CD4-positive, CD25-positive, alpha-beta regulatory T cell (primary cell): ENCODE data around the gene ADCY10. TPM values are rescaled to one million over a fixed set of nuclear protein-coding genes. Genes with fewer than 3 reads are reported as not detected.

Experiments
- ATAC-seq, 2 donors: fragments of 150-1000 bp; cut with Tn5 transposase; one replicate each; pipeline ENCODE4 v1.10.0; 2021; ENCODE audit warnings: low read depth in 2 of 2, moderate number of reproducible peaks in 2 of 2, moderate library complexity in 1 of 2
- DNase-seq, 3 donors: peaks; one replicate each; pipeline versions ENCODE4 v3.0.0 to v3.0.0-alpha.2; 2012 to 2022; ENCODE audit warnings: mixed read lengths in 1 of 3
- H3K27ac ChIP-seq: one replicate; pipeline ENCODE4 v1.7.0; 2013; ENCODE audit warnings: mild to moderate bottlenecking, low read length; ENCODE audit not compliant: insufficient read depth, poor library complexity, severe bottlenecking
- H3K27me3 ChIP-seq: one replicate; pipeline ENCODE4 v1.7.0; 2013; ENCODE audit warnings: low read length; ENCODE audit not compliant: control insufficient read depth, insufficient read depth
- H3K36me3 ChIP-seq: one replicate; pipeline ENCODE4 v1.7.0; 2013; ENCODE audit warnings: mild to moderate bottlenecking, low read length, moderate library complexity; ENCODE audit not compliant: control insufficient read depth, insufficient read depth
- H3K4me1 ChIP-seq: 2 replicates; pipeline ENCODE4 v1.7.0; 2013; ENCODE audit warnings: mild to moderate bottlenecking, low read length; ENCODE audit not compliant: insufficient read depth, control insufficient read depth, poor library complexity, severe bottlenecking
- H3K4me3 ChIP-seq: one replicate; pipeline ENCODE4 v1.7.0; 2013; ENCODE audit warnings: low read depth, mild to moderate bottlenecking, low read length, moderate library complexity
- H3K9me3 ChIP-seq, 2 experiments: 1 replicate in 1 of 2; 2 replicates in 1 of 2; pipeline ENCODE4 v1.7.0; 2013; ENCODE audit warnings: low read length in 2 of 2, mild to moderate bottlenecking in 1 of 2, moderate library complexity in 1 of 2; ENCODE audit not compliant: control insufficient read depth in 2 of 2
- H3K27ac Mint-ChIP-seq, 3 donors: one replicate each; pipeline ENCODE4 v1.8.0; 2020 to 2022; ENCODE audit warnings: mild to moderate bottlenecking in 3 of 3, mixed read lengths in 3 of 3, moderate library complexity in 2 of 3
- H3K27me3 Mint-ChIP-seq: one replicate; pipeline ENCODE4 v1.8.0; 2022; ENCODE audit warnings: mild to moderate bottlenecking, mixed read lengths
- H3K36me3 Mint-ChIP-seq: one replicate; pipeline ENCODE4 v1.8.0; 2020; ENCODE audit warnings: mixed read lengths
- H3K4me1 Mint-ChIP-seq, 4 donors: one replicate each; pipeline ENCODE4 v1.8.0; 2020 to 2022; ENCODE audit warnings: mixed read lengths in 4 of 4, mild to moderate bottlenecking in 1 of 4
- H3K4me3 Mint-ChIP-seq, 4 donors: one replicate each; pipeline ENCODE4 v1.8.0; 2020 to 2022; ENCODE audit warnings: mild to moderate bottlenecking in 4 of 4, mixed read lengths in 4 of 4, moderate library complexity in 3 of 4
- H3K9me3 Mint-ChIP-seq, 7 donors: one replicate each; pipeline ENCODE4 v1.8.0; 2020 to 2022; ENCODE audit warnings: mixed read lengths in 7 of 7, mild to moderate bottlenecking in 3 of 7, moderate library complexity in 2 of 7
- polyA plus RNA-seq, 4 donors: library from polyadenylated mRNA; unstranded; fragments of 300-500 nt; fragmentation: Illumina TruSeq; gene quantifications; one replicate each; pipeline ENCODE4 v1.2.3, GENCODE V29; 2021
- total RNA-seq: library from RNA; stranded (reverse); gene quantifications from one replicate; pipeline ENCODE4 v1.2.3, GENCODE V29; 2022

Gene ADCY10
- total and polyA plus RNA-seq, 5 donors from 2014 or later, result 0.10 TPM; not detected in 4

GRCh38 chr1:167924102-167924501, 10.2 kb upstream of the ADCY10 start:
- no peaks in the 10 kb centered on the region for H3K27me3 Mint-ChIP-seq
- H3K36me3 Mint-ChIP-seq, result peaks cover 13% of the 10 kb centered on the region
- no peak for DNase-seq
- Histone ChIP-seq H3K27me3 (no peaks in the 10 kb centered on the region), H3K27ac (no peak overlapping the region), H3K9me3 (no peaks in the 10 kb centered on the region), H3K4me3 (no peak overlapping the region), H3K36me3 (peaks cover 8% of the 10 kb centered on the region), H3K4me1 (no peaks in the 10 kb centered on the region)
- no peak overlapping the region for H3K4me3 Mint-ChIP-seq
- peaks cover 9 to 28% (median 13%) of the 10 kb centered on the region in 4 donors for H3K4me1 Mint-ChIP-seq
- no peak for ATAC-seq
- no peak overlapping the region for H3K27ac Mint-ChIP-seq
- no peaks in the 10 kb centered on the region for H3K9me3 Mint-ChIP-seq

- no peaks in the 10 kb centered on the region for H3K9me3 Mint-ChIP-seq
- H3K27ac Mint-ChIP-seq, result no peak overlapping the region
- Histone ChIP-seq H3K27me3 (no peaks in the 10 kb centered on the region), H3K4me3 (no peak overlapping the region), H3K36me3 (peaks cover 8% of the 10 kb centered on the region), H3K27ac (no peak overlapping the region), H3K4me1 (no peaks in the 10 kb centered on the region), H3K9me3 (no peaks in the 10 kb centered on the region)
- H3K27me3 Mint-ChIP-seq, result no peaks in the 10 kb centered on the region
- ATAC-seq, result no peak
- DNase-seq, result no peak
- peaks cover 14% of the 10 kb centered on the region for H3K36me3 Mint-ChIP-seq
- H3K4me3 Mint-ChIP-seq, result no peak overlapping the region
- H3K4me1 Mint-ChIP-seq, result peaks cover 9 to 26% (median 13%) of the 10 kb centered on the region in 4 donors
These were observed 9.6 kb upstream of the ADCY10 start for GRCh38 chr1:167923324-167924056.

GRCh38 chr1:167922611-167923074, 8.7 kb upstream of the ADCY10 start:
- Mint-ChIP-seq H3K4me3 (no peak overlapping the region), H3K27ac (no peak overlapping the region), H3K9me3 (no peaks in the 10 kb centered on the region), H3K27me3 (no peaks in the 10 kb centered on the region), H3K4me1 (peaks cover 6 to 24% (median 11%) of the 10 kb centered on the region in 4 donors), H3K36me3 (peaks cover 19% of the 10 kb centered on the region)
- no peaks in the 10 kb centered on the region for H3K4me1 ChIP-seq
- H3K27ac ChIP-seq, result no peak overlapping the region
- H3K36me3 ChIP-seq, result peaks cover 12% of the 10 kb centered on the region
- ATAC-seq (no peak), DNase-seq (no peak)
- H3K27me3 ChIP-seq, result no peaks in the 10 kb centered on the region
- no peak overlapping the region for H3K4me3 ChIP-seq
- no peaks in the 10 kb centered on the region for H3K9me3 ChIP-seq

GRCh38 chr1:167922023-167922422, 8.1 kb upstream of the ADCY10 start:
- Mint-ChIP-seq H3K9me3 (no peaks in the 10 kb centered on the region), H3K4me3 (no peak overlapping the region), H3K27ac (no peak overlapping the region), H3K36me3 (peaks cover 21% of the 10 kb centered on the region), H3K4me1 (peaks cover 3 to 19% (median 8%) of the 10 kb centered on the region in 4 donors), H3K27me3 (no peaks in the 10 kb centered on the region)
- Histone ChIP-seq H3K27ac (no peak overlapping the region), H3K27me3 (no peaks in the 10 kb centered on the region), H3K4me1 (no peaks in the 10 kb centered on the region), H3K36me3 (peaks cover 15% of the 10 kb centered on the region), H3K4me3 (no peak overlapping the region), H3K9me3 (no peaks in the 10 kb centered on the region)
- ATAC-seq, result no peak
- DNase-seq, result no peak

GRCh38 chr1:167916766-167917511, 3.0 kb upstream of the ADCY10 start:
- H3K9me3 Mint-ChIP-seq, result no peaks in the 10 kb centered on the region
- ATAC-seq (no peak), DNase-seq (no peak)
- Histone ChIP-seq H3K27ac (no peak overlapping the region), H3K27me3 (no peaks in the 10 kb centered on the region), H3K9me3 (no peaks in the 10 kb centered on the region), H3K4me1 (no peaks in the 10 kb centered on the region), H3K36me3 (peaks cover 15% of the 10 kb centered on the region), H3K4me3 (no peak overlapping the region)
- H3K4me3 Mint-ChIP-seq, result no peak overlapping the region
- peak overlapping the region in 1 of 3 donors; percentile 63 for H3K27ac Mint-ChIP-seq
- peaks cover 0 to 1% (median 0%) of the 10 kb centered on the region in 4 donors for H3K4me1 Mint-ChIP-seq
- peaks cover 16% of the 10 kb centered on the region for H3K36me3 Mint-ChIP-seq
- no peaks in the 10 kb centered on the region for H3K27me3 Mint-ChIP-seq

- no peak overlapping the region for H3K4me3 Mint-ChIP-seq
- Histone ChIP-seq H3K27me3 (no peaks in the 10 kb centered on the region), H3K36me3 (peaks cover 15% of the 10 kb centered on the region), H3K4me1 (no peaks in the 10 kb centered on the region), H3K27ac (no peak overlapping the region), H3K9me3 (no peaks in the 10 kb centered on the region), H3K4me3 (no peak overlapping the region)
- ATAC-seq (no peak), DNase-seq (no peak)
- no peaks in the 10 kb centered on the region for H3K27me3 Mint-ChIP-seq
- H3K27ac Mint-ChIP-seq, result peak overlapping the region in 1 of 3 donors; percentile 33
- peaks cover 16% of the 10 kb centered on the region for H3K36me3 Mint-ChIP-seq
- peaks cover 0 to 5% (median 0%) of the 10 kb centered on the region in 7 donors for H3K9me3 Mint-ChIP-seq
- no peaks in the 10 kb centered on the region for H3K4me1 Mint-ChIP-seq
These were observed 1.6 kb upstream of the ADCY10 start for GRCh38 chr1:167915569-167915968.

DNA sequence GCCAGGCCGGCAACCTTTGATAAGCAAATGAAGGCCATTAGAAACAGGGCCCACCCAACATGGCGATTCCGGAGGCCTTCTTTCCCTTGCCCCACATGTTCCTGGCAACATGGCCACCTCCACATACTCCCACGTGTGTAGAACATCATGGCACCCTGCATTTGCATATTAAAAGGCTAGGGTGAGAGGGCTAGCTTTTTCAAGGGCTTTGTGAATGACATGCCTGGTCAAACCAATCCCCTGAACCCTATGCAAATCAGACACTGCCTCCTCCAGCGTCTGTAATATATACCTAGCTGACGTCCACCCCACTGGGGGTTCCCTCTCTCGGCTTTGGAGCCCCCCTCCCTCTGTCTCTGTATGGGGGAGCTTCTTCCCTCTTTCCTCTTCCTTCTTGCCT, 1.6 kb downstream of the ADCY10 start:
- no peak for DNase-seq
- Mint-ChIP-seq H3K36me3 (peaks cover 6% of the 10 kb centered on the region), H3K27ac (no peak overlapping the region), H3K9me3 (peaks cover 0 to 9% (median 3%) of the 10 kb centered on the region in 7 donors), H3K4me1 (peaks cover 0 to 3% (median 0%) of the 10 kb centered on the region in 4 donors), H3K4me3 (no peak overlapping the region), H3K27me3 (peaks cover 6% of the 10 kb centered on the region)
- peaks cover 5% of the 10 kb centered on the region for H3K27me3 ChIP-seq
- H3K4me1 ChIP-seq, result no peaks in the 10 kb centered on the region
- no peak overlapping the region for H3K27ac ChIP-seq
- H3K36me3 ChIP-seq, result peaks cover 4% of the 10 kb centered on the region
- no peak for ATAC-seq
- no peak overlapping the region for H3K4me3 ChIP-seq
- H3K9me3 ChIP-seq, result peaks cover 9 to 10% of the 10 kb centered on the region in 2 experiments
